NCI-H1417 (cell line): ENCODE measurements around the gene CCDC102A.
"Not testable (repeated sequence)": the region's sequence is repeated elsewhere in the genome, so short reads cannot be mapped to it uniquely, and the experiment has no call there.

ENCODE experiments used
- DNase-seq, 3 experiments: peaks; one replicate each; lab custom pipeline; 2025; lab: John Stamatoyannopoulos, UW

Gene CCDC102A

DNA sequence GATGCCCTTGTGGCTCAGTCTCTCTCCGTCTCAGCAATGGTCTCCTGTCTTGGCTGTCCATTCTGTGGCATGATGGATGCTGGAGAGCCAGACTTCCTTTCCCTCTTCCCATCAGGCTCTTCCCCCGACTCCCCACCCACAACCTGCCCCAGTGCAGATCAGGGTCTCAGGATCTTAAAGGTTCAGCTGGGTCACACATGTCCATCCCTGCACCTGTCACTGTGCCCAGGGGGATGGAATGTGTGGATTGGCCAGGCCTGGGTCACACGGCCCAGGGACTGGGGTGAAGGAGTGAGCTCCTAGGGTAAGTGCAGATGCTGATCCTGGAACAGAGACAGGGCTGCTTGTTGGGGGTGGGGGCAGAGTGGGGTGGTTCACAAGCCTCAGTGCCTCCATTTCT lies 29.1 kb upstream of the CCDC102A start:
- no peak for DNase-seq

DNA sequence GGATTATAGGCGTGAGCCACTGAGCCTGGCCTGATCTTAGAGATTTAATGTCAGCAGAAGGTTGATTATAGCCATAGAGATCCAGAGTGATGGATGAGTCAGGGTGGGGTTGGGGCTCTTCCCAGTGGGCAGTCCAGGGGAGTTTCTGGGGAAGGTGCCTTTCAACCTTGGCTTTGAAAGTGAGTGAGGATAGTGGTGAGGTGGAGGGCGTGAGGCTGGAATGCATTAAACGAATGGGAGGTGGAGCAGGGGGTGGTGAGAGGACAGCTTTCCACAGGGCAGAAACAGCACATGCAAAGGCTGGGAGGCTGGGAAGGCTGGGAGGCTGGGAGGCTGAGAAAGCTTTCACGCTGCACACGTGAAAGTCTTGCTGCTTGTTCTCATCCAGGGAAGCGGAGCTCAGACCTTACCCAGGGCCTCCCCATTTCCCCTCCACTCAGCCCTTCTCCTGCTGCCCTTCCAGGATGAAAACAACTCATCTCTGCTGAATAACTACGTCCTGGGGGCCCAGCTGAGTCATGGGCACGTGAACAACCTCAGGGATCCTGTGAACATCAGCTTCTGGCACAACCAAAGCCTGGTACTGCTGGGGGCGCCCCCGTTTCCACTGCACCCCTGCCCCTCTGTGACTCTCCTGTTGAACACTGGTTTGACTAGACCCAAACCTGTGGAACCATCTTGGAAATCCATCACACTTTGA lies 28.4 kb upstream of the CCDC102A start:
- no peak for DNase-seq

DNA sequence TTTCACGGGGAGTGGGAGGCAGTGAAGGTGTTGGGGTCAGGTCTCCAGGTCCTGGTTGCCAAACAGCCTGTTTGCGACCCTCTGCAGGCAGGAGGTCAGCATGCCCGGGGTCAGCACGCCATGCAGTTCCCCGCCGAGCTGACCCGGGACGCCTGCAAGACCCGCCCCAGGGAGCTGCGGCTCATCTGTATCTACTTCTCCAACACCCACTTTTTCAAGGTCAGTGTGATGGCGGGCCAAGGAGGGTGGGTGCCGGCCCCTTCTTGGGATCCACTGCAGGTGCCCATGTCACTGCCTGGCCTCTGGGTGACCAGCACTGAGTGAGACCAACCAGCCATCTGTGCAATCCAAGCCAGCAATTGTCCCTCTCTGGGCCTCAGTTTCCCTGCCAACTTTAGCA lies 27.4 kb upstream of the CCDC102A start:
- DNase-seq, result no peak

DNA sequence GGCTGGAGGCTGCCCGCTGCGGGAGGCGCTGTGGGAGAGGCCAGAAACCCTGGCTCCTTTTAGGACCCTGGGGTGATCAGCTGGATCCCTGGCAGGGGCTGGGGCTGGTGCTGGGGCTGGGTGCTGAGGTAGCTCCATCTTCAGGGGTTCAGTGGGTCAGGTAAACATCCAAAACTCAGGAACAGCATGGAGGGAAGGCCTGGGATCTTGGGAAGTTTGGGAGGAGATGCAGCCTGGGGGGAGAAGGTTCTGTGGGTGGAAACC lies 27.0 kb upstream of the CCDC102A start:
- DNase-seq, result no peak

DNA sequence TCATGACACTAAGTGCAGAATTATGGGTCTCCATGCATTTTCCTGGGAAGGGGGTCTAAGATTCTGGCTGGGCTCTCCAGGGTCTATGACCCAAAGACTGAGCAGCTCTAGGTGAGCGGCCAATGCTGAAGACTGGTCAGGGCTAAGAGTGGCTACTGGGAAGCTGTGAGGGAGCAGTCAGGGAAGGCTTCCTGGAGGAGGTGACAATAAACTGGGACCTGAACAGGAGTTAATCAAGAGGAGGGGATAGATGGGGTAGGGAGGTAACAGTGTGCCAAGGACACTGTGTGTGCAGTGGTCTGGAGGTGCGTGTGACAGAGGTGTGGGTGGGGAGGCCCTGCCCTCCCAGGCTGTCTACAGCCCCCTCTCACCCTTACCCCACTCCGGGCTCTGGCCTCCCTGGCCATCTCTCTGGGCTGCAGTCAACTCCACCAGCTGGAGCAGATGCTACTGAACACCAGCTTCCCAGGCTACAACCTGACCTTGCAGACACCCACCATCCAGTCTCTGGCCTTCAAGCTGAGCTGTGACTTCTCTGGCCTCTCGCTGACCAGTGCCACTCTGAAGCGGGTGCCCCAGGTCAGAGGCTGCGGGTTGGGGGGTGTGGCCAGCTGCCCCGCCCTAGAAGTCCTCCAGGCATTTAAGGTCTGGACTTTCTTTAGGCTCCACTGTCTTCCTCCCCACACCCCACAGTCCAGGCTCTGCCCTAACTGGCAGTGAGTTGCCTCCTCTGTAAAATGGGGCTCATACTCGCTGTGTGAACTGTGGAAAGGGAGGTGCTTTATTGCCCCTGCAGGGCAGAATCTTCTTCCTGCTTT lies 26.5 kb upstream of the CCDC102A start:
- no peak for DNase-seq

DNA sequence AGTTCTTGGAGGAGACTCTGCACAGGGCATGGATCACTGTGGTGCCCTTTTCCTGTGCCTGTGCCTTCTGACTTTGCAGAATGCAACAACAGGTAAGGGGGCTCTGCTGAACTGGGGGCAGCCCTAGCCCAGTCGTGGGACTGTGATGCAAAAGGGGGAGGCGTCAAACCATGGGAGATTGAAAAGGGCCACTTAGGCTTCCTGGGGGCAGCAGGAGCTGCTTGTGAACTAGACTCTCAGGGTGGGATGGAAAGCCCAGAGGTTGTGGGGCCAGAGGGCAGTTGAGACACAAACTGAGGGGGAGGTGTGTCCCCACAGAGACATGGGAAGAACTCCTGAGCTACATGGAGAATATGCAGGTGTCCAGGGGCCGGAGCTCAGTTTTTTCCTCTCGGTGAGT lies 25.7 kb upstream of the CCDC102A start:
- no peak for DNase-seq

DNA sequence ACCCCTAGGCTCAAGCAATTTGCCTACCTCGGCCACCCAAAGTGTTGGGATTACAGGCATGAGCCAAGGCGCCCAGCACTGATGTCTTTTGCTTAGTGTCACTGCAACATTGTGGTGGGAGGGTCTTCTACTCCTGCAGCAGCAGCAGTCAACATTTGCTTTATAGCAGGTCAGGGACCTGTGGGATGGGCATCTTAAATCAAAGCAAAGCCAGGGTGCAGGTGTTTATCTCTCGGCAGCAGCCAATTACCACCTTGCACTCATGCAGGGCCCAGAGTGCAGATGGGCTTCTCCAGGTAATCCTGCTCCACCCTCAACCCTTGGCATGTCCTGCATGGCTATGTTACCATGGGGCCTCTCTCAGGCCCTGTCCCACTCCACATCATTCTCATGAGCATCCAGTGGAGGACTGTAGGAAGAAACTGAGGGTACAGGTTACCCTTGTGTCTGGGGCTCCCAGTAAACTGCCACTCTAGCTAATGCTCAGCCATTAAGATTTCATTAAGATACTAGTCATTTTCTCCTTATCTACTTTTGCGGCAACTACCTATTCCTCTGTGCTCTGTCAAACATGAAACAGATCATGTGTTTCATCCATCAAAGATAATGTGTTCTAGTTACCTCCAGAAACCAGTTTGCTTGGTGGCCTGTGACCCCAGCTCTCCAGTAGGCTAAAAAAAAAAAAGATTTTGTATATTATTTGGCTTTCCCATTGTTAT lies 22.9 kb upstream of the CCDC102A start:
- no peak for DNase-seq

DNA sequence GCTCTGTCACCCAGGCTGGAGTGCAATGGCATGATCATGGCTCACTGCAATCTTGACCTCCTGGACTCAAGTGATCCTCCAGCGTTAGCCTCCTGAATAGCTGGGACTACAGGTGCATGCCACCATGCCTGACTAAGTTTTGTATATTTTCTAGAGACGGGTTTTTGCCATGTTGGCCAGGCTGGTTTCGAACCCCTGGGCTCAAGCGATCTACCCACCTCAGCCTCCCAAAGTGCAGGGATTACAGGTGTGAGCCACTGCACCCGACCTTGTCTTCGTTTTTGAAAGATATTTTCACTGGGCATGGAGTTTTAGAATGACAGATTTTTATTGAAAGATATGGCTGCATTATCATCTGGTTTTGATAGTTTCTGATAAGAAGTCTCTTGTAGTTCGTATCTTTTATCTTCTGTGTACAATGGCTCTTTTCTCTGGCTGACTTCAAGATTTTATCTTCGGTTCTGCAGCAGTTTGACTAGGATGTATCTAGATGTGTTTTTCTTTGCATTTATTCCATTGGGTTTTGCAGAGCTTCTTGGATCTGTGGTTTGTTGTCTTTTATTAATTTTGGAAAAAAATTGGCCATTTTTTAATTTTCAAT lies 20.7 kb upstream of the CCDC102A start:
- DNase-seq, result no peak

DNA sequence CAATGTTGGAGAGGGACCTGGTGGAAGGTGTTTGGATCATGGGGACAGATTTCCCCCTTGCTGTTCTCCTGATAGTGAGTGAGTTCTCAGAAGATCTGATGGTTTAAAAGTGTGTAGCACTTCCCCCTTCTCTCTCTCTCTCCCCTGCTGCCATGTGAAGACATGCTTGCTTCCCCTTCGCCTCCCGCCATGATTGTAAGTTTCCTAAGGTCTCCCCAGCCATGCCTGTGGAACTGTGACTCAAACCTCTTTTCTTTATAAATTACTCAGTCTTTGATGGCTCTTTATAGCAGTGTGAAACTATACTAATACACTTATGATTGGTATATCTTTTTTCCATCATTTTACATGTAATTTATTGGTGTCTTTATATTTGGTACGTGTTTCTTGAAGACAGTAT lies 19.5 kb upstream of the CCDC102A start:
- DNase-seq, result no peak

DNA sequence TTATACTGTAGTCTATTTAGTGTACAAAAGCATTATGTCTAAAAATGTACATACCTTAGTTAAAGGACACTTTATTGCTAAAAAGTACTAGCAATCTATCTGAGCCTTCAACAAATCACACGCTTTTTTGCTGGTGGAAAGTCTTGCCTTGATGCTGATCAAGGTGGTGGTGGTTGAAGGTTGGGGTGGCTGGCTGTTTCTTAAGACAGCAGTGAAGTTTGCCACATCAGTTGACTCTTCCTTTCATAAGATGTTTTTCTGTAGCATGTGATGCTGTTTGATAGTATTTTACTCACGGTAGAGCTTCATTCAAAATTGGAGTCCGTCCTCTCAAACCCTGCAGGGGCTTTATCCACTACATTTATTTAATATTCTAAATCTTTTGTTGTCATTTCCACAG lies 14.7 kb upstream of the CCDC102A start:
- DNase-seq, result no peak

DNA sequence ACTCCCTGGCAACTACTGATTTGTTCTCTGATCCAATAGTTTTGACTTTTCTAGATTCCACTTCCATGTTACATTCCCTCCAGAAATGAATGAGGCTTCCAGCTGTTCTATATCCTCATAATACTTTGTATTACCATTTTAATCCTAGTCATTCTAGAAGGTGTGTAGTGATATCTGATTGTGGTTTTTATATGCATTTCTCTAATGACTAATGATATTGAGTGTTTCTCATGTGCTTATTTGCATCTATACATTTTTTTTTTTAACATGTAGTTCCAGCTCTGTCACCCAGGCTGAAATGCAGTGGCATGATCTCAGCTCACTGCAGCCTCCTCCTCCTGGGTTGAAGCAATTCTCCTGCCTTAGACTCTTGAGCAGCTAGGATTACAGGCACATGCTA lies 13.4 kb upstream of the CCDC102A start:
- DNase-seq, result no peak

DNA sequence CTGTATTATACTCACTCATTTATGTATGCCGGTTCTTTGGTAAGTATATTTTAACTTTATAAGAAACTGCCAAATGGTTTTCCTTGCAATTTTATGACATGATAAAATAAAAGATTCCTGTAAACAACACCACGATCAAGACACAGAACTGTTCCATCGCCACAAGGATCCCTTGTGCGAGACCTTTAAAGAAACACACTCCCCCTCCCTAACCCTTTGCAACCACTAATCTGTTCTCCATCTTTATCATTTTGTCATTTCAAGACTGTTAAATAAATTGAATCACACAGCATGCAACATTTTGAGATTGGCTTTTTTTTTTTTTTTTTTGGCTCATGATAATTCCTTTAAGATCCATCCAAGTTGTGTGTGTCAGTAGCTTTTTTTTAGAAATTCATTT lies 12.0 kb upstream of the CCDC102A start:
- no peak for DNase-seq

DNA sequence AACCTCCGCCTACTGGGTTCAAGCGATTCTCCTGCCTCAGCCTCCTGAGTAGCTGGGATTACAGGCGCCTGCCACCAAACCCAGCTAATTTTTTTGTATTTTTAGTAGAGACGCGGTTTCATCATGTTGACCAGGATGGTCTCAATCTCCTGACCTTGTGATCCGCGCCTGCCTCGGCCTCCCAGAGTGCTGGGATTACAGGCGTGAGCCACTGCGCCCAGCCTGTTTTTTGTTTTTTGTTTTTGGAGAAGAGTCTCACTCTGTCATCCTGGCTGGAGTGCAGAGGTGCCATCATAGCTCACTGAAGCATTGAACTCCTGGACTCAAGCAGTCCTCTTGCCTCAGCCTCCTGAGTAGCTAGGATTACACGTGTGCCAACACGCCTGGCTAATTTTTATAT lies 11.2 kb upstream of the CCDC102A start:
- DNase-seq, result not testable (repeated sequence)

DNA sequence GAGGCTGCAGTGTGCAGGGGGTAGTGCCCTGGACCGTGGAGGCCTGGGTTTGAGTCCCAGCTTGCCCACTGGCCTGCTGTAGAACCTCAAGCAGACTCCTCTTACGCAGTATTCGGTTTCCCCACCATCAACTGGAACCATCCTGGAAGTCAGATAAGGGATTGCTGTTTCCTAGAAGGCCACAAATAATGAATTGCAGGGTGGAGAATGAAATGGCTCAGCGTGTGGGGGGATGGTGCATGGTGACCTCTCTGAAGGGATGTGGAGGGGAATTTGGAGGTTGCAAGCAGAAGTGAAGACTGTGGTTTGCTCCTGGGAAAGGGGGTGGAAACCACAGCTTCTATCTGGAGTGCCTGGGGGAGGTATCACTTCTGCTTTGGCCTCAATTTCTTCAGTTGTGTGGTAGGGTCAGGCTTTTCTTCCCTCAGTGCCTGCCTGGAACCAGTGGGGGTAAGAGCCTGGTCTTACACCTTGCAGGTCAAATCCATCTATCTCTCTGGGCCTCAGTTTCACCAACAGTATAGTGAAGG lies 7.8 kb upstream of the CCDC102A start:
- DNase-seq, result no peak

DNA sequence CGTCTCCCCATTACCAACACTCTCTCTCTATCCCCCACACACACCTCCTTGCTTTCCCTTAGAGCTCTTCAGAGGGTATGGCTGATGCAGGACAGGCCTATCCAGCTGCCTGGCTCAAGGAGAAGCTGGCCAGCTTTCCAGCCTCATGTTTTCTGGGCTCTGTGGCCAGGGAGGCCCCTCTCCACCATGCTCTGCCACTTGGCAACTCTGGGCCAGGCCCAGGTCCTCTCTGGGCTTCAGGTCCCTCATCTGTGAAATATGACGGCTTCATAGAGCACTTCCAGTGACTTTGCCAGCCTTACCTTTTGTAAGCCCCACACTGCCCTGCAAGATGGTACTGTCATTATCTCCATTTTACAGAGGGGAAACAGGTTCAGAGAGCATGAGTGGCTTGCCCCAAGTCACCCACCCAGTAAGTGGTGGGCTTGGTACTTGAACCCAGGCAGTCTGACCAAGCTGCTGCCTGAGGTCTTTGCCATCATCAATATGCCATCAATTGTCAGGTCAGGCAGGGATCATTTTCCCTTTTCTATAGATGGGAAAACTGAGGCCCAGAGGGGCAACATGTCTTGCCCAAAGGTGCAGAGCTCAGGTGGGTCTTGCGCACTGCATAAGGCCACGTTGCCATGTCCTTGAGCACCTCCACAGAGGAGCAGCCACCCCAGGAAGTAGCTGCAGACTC lies 5.5 kb upstream of the CCDC102A start:
- no peak for DNase-seq

DNA sequence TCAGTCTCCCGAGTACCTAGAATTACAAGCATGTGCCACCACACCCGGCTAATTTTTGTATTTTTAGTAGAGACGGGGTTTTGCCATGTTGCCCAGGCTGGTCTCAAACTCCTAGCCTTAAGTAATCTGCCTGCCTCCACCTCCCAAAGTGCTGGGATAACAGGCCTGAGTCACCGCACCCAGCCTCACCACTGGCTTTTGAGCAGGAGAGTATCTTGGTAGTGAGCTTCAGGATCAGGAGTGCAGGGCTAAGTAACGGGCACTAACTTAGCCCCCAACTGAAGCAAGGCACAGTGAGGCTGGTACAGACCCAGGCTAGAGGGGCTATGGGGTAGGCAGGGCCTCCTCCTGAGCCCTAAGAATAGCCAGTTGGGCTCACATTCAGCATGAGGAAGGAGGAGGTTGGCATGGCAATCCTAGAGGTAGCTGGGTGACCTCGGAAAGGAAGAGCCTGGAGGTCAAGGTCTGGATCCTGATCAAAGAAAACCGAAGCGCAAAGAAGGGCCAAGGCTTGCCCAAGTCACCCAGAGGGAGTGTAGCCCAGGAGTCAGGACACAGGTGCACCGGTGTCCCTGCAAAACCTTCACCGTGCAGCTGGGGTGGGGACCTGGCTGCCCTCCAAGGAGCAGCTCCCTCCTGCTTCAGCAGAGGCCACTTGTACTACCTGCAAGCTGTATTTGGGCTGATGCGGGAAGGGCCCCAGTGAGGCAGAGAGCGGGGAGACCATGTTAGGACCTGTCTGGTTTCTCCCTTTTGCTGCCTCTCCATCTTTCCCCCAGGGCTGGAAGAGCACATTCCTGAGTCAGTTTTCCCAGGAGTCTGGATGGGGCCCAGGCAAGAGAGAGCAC lies 4.8 kb upstream of the CCDC102A start:
- DNase-seq, result no peak

DNA sequence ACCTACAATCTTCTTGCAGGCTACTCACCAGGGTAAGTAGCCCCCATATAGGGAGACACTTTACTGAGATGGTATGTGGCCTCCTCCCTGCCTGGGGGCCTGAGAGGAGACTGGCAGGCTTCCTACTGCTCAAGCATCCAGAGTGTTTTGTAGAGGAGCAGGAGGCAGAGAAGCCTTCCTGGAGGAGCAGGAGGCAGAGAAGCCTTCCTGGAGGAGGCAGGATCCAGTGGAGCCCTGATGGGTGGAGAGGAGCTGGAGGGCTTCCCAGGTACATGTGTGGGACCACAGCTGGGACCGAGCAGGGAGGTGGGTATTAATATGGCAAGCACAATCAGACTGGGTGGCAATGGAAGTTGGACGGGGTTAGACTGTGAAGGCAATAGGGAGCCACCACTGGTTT lies 4.0 kb upstream of the CCDC102A start:
- no peak for DNase-seq

DNA sequence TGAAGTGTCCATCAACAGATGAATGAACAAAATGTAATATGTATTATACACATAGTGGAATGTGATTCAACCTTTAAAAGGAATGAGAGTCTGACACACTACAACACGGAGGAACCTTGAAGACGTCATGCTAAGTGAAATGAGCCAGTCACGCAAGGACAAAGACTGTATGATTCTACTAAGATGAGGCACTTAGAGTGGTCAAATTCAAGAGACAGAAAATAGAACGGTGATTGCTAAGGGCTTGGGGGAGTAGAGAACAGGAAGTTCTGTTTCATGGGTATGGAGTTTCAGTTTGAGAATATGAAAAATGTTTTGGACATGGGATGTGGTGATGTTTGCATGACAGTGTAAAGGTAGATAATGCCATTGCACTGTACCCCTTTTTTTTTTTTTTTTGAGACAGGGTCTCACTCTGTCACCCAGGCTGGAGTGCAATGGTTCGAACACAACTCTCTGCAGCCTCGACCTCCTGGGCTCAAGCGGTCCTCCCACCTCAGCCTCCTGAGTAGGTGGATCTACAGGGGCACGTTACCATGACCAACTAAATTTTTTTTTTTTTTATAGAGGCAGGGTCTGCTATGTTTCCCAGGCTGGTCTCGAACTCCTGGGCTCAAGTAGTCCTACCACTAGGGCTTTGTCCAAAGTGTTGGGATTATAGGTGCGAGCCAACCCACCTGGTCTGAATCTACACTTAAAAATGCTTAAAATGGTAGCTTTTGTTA lies 2.9 kb upstream of the CCDC102A start:
- no peak for DNase-seq

DNA sequence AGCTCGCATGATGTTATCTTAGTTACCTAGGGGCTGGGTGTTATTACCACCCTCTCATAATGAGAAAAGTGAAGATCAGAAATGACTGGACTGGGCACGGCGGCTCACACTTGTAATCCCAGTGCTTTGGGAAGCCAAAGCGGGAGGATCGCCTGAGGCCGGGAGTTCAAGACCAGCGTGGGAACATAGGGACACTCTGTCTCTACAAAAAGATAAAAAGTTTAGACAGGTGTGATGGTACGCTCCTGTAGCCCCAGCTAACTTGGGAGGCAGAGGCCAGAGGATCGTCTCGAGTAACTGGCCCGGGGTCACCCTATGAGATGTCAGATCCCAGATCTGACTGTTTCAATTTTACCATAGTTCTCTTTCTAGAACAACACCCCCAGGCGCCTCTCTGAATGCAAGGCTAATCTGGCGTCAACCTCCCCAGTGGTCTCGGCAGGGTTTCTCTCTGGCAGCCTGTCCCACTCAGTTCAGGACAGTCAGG lies 1.9 kb upstream of the CCDC102A start:
- no peak for DNase-seq

DNA sequence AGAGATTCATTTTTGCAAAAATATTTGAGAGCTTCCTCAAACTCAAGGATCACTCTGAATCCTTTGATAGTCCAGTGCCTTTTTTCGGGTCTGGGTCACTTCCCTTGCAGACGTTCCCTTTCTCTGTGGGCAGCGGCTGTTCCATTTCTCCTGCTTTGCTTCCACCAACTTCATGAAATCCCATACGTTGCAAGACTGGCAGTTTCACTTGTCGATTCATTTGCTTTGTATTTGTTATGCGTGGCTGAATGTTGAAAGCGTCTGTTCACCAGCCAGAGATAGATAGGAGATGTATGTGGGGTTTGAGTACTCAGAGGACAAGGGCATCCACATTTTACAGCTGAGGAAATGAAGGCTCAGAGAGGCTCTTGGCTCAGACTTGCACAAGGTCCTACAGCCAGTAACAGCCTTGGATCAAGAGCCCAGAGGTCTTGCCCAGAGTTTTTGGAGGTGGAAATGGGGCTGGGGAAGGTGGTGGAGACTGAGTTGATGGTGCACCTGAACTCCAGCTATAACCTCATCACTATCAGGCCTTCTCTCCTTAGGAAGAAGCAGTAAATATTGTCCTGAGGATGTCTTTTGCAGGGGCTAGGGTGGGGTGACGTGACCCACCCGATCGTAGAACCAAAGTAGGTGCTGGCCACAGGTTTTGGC lies 1.3 kb upstream of the CCDC102A start:
- DNase-seq, result no peak
